ENCODE data around the gene RLN3. TPM values are rescaled to one million over a fixed set of nuclear protein-coding genes. Genes with fewer than 3 reads are reported as not detected.

The RLN3 gene, protein sequence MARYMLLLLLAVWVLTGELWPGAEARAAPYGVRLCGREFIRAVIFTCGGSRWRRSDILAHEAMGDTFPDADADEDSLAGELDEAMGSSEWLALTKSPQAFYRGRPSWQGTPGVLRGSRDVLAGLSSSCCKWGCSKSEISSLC
- not detected in 2 replicates for total RNA-seq

DNA sequence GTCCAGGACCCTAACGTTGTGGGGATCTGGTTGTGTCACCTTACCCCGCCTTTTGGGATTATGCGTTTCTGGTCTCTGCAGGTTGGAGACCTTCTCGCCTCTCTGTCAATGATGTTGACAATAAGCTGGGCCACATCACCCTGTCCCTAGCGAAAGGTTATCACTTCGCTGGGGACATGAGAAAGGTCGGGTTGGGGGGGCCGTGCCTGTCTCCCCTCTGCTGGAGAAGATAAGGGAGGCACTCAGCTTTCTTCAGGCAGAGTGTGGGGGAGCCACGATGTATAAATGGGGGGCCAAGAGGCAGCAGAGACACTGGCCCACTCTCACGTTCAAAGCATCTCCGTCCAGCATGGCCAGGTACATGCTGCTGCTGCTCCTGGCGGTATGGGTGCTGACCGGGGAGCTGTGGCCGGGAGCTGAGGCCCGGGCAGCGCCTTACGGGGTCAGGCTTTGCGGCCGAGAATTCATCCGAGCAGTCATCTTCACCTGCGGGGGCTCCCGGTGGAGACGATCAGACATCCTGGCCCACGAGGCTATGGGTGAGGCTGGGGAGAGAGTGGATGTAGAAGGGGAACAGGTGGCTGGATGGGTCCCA lies at the start of gene RLN3:
Gene RLN3, plus strand, starts transcription at position 293 of the 595 bp plus-strand sequence. Its CDS starts 57 bp downstream, at position 350.

DNA sequence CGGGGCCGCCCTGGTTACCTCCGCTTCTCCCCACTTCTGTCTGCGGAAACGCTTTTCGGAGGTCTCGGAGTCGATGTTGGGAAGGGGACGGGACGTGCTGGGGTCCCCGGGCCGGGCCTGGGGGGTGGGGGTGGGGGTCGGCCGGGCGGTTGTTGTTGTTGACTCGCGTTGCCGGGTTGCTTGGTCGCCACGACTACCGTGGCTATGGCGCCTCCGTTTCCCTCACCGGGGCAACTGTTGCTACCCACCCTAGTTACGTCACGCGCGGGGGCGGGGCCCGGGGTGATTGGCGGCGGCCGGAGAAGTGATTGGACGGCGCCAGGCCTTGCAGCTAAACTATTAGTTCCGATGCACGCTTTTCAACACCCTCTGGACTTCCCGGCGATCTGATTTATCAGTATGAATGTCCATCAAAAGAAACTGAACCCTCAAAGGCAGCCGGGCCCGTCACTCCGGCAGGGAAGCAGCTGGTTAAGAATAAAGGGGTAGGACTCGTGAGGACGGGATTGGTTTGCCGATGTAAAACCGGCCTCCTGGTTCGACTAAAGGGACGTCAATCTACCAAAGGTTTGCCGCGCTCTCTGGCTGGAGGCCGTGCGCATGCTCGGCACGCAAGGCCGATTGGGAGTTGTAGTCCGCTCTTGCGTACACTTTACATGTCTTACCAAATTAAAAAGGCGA lies 21.7 kb upstream of the RLN3 start, which contains the start of gene RFX1:
Gene RFX1, minus strand, starts transcription at position 236 of the 681 bp plus-strand sequence. CDS start 12,477 bp downstream, outside the sequence.

DNA sequence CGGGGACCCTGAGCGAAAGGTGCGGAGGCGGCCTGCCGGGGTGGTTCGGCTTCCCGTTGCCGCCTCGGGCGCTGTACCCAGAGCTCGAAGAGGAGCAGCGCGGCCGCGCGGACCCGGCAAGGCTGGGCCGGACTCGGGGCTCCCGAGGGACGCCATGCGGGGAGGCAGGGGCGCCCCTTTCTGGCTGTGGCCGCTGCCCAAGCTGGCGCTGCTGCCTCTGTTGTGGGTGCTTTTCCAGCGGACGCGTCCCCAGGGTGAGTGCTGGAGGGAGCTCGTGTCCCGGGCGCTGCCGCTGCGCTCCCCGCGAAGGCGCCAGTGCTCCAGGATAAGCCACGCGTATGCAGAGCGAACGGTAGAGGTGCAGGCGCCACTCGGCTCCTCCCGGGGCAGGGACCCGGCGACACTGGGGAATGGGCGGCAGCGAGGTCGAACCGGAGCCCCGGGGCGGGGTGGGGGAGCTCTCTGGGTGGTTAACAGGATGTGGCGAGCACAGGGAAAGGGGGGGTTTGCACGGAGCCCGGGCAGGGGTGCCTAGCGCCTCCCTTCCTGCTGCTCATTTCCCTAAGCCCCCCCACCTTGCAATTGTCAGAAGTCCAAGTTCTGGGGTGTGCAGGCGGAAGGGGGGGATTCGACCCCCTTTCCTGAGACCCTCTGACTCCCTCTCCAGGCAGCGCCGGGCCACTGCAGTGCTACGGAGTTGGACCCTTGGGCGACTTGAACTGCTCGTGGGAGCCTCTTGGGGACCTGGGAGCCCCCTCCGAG lies 4.0 kb downstream of the RLN3 start, which contains the start of gene IL27RA:
Gene IL27RA, plus strand, starts transcription at position 44 of the 762 bp plus-strand sequence. Its CDS starts 111 bp downstream, at position 155.

DNA sequence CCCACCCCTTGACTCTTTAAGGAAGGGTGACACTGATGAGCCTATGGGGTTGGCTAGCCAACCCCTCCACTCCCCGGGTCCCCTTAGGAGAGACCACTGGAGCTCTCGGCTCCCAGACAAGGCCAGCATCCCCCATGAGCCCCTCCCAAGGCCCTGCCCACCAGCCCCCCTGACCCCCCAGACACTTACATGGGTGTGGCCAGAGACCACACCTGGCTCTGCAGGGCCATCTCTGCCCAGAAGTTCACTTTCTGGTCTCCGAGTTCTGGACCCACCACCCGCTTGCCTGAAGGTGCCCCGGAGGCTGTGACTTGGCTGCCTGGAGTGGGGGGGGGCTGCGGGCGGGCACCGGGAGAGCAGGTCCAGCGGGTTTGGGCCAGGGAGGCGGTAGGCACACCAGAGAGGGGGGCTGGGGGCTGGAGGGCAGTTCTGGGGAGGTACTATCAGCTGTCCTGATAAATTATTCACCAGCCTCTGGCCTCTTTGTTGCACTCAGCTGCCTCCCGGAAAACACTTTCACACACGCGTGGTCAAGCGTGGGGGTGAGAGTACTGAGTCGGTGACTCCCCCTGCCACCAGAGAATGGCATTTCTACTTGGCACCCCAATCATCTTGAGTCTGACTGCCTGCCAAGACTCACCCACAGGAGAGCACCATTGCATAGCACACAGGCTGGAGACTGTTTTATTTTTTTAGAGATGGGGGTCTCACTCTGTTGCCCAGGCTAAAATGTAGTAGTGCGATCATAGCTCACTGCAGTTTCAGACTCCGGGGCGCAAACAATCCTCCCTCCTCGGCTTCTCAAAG lies 34.0 kb downstream of the RLN3 start, which contains the start of gene PALM3:
Gene PALM3, minus strand, starts transcription at position 326 of the 807 bp plus-strand sequence. Its CDS starts 96 bp downstream, at position 230.

DNA sequence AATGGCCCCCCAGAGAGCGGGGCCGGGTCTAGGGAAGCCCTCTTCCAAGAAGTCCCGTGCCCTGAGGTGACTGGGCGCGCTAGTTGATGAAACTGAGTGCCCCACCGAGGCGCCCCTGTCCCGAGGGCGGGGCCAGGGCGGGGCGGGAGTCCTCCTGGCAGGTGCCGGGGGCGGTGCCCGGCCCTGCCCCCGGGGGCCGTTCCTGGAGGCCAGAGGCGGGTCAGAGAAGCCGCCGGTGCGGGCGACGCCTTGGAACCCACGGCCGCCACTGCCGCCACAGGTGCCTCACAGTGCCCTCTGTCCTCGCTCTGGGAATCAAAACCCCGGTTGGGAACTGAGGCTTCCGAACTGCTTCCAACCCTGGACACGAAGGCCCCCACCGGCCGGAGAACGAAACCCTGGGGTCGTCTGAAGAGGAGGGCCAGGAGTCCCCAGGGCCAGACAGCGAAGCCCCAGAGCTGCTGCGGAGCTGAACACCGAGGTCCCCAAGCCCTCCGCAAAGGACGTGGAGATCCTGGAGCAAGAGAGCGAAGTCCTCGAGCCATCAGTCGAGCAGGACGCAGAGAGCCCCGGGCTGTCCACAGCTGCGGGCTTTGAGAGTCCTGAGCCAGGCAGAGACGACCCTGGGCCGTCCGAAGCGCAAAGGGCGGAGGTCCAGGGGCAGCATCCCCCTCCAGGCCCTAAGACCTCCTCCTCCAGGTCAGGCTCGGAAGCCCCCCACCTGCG lies 44.8 kb downstream of the RLN3 start, which contains the start of gene MISP3:
Gene MISP3, plus strand, starts transcription at position 252 of the 726 bp plus-strand sequence. CDS start 524 bp downstream, outside the sequence.

Other genes with a start within 250 kb of the RLN3 start
- 4.2 and 4.9 TPM in 2 replicates for gene ZSWIM4, start 232.7 kb upstream of the RLN3 start, total RNA-seq
- not detected in 2 replicates for gene NANOS3, start 151.0 kb upstream of the RLN3 start, total RNA-seq
- gene BRME1, start 122.0 kb upstream of the RLN3 start, total RNA-seq, result 0.19 and 0.20 TPM in 2 replicates
- 14.4 and 20.3 TPM in 2 replicates for gene CC2D1A, start 121.9 kb upstream of the RLN3 start, total RNA-seq
- gene PODNL1, start 89.7 kb upstream of the RLN3 start, total RNA-seq, result 5.7 and 8.3 TPM in 2 replicates
- gene DCAF15, start 75.6 kb upstream of the RLN3 start, total RNA-seq, result 8.2 and 9.0 TPM in 2 replicates
- 3.9 and 4.5 TPM in 2 replicates for gene RFX1, start 21.8 kb upstream of the RLN3 start, total RNA-seq
- 1.9 and 3.2 TPM in 2 replicates for gene IL27RA, start 3.6 kb downstream of the RLN3 start, total RNA-seq
- gene PALM3, start 33.9 kb downstream of the RLN3 start, total RNA-seq, result 0.37 TPM in 1 of 2 replicates, not detected in the other
- gene MISP3, start 44.6 kb downstream of the RLN3 start, total RNA-seq, result 1.4 and 1.8 TPM in 2 replicates
- gene C19orf67, start 57.6 kb downstream of the RLN3 start, total RNA-seq, result not detected in 2 replicates
- gene SAMD1, start 62.6 kb downstream of the RLN3 start, total RNA-seq, result 38.7 and 44.5 TPM in 2 replicates
- gene PRKACA, start 89.6 kb downstream of the RLN3 start, total RNA-seq, result 77.6 and 82.4 TPM in 2 replicates
- gene ASF1B, start 108.4 kb downstream of the RLN3 start, total RNA-seq, result 3.7 and 6.3 TPM in 2 replicates
- 22.0 and 22.7 TPM in 2 replicates for gene ADGRL1, start 178.0 kb downstream of the RLN3 start, total RNA-seq